B cell (primary cell): ENCODE results near the gene MARCHF10.

Source experiments
- EZH2 ChIP-seq: IDR thresholded peaks from 2 replicates; pipeline ENCODE4 v1.6.1; 2012; ENCODE audit warnings: borderline replicate concordance, low read depth, mild to moderate bottlenecking, moderate library complexity, low read length; ENCODE audit not compliant: insufficient read depth, poor library complexity, severe bottlenecking
- TF ChIP-seq, protein P1 (sequence below): fragments of 200-600 bp; IDR thresholded peaks from one replicate; pipeline ENCODE4 v1.8.0; 2022; ENCODE audit warnings: antibody characterized with exemption, mild to moderate bottlenecking

DNA sequence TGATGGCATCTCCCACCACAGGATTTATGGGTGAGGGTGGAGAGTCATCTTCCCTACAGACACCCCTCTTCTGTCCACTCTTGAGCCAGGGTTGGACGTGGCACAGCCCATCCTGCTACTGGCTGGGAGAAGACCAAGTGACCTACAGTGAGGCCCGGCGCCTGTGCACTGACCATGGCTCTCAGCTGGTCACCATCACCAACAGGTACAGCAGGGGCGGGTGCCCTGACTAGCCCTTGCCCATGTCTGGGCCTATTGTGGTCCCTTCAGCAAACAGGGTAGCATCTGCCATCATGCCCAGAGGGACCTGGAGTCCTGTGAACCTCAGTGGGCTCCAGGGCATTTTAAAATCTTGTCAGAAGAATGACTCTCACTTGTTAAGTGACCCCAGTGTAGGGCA, 132.4 kb downstream of the MARCHF10 start:
- TF ChIP-seq, protein P1, sequence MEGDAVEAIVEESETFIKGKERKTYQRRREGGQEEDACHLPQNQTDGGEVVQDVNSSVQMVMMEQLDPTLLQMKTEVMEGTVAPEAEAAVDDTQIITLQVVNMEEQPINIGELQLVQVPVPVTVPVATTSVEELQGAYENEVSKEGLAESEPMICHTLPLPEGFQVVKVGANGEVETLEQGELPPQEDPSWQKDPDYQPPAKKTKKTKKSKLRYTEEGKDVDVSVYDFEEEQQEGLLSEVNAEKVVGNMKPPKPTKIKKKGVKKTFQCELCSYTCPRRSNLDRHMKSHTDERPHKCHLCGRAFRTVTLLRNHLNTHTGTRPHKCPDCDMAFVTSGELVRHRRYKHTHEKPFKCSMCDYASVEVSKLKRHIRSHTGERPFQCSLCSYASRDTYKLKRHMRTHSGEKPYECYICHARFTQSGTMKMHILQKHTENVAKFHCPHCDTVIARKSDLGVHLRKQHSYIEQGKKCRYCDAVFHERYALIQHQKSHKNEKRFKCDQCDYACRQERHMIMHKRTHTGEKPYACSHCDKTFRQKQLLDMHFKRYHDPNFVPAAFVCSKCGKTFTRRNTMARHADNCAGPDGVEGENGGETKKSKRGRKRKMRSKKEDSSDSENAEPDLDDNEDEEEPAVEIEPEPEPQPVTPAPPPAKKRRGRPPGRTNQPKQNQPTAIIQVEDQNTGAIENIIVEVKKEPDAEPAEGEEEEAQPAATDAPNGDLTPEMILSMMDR: no peak
- TF ChIP-seq EZH2: no peak
